Measurements from ENCODE around the gene FAM187B.
"Not testable (repeated sequence)": the region's sequence is repeated elsewhere in the genome, so short reads cannot be mapped to it uniquely, and the experiment has no call there.

FAM187B gene

GRCh38 chr19:35232912-35233311 is 4.4 kb upstream of the FAM187B start:
- DNase-seq (ENCODE audit: low spot score in 2 of 2), result no peak
- no peaks in the 10 kb centered on the region for H3K27me3 ChIP-seq (ENCODE audit: low read depth)
- no peaks in the 10 kb centered on the region for H3K36me3 ChIP-seq (replicated peaks)
- H3K4me1 ChIP-seq, result peaks cover 7% of the 10 kb centered on the region
- H3K4me3 ChIP-seq, result no peak overlapping the region
- in situ Hi-C loops (cut with MboI; ENCODE audit: low sequenced_read_pairs), result no loop called here
- no peaks in the 10 kb centered on the region for H3K9me3 ChIP-seq

- in situ Hi-C loops (cut with MboI; ENCODE audit: low sequenced_read_pairs), result no loop called here
Observed at GRCh38 chr19:35231956-35232645, 3.6 kb upstream of the FAM187B start.

GRCh38 chr19:35229601-35230000 is 1.1 kb upstream of the FAM187B start:
- H3K36me3 ChIP-seq (replicated peaks), result no peaks in the 10 kb centered on the region
- no peaks in the 10 kb centered on the region for H3K27me3 ChIP-seq (ENCODE audit: low read depth)
- DNase-seq (ENCODE audit: low spot score in 2 of 2), result no peak
- peaks cover 7% of the 10 kb centered on the region for H3K4me1 ChIP-seq
- in situ Hi-C loops (cut with MboI; ENCODE audit: low sequenced_read_pairs), result no loop called here
- H3K4me3 ChIP-seq, result no peak overlapping the region
- no peaks in the 10 kb centered on the region for H3K9me3 ChIP-seq

More at GRCh38 chr19:35231956-35232645, 3.6 kb upstream of the FAM187B start:
- peaks cover 7% of the 10 kb centered on the region for H3K4me1 ChIP-seq
- H3K9me3 ChIP-seq, result no peaks in the 10 kb centered on the region
- H3K4me3 ChIP-seq, result no peak overlapping the region
- H3K36me3 ChIP-seq (replicated peaks), result no peaks in the 10 kb centered on the region
- DNase-seq (ENCODE audit: low spot score in 2 of 2), result no peak
- no peaks in the 10 kb centered on the region for H3K27me3 ChIP-seq (ENCODE audit: low read depth)

- no peak overlapping the region for H3K4me3 ChIP-seq
- no peak for DNase-seq (ENCODE audit: low spot score in 2 of 2)
- in situ Hi-C loops (cut with MboI; ENCODE audit: low sequenced_read_pairs), result no loop called here
- H3K27me3 ChIP-seq (ENCODE audit: low read depth), result no peaks in the 10 kb centered on the region
- no peaks in the 10 kb centered on the region for H3K9me3 ChIP-seq
- no peaks in the 10 kb centered on the region for H3K36me3 ChIP-seq (replicated peaks)
- H3K4me1 ChIP-seq, result peaks cover 7% of the 10 kb centered on the region
Observed at GRCh38 chr19:35226748-35227147, 1.8 kb downstream of the FAM187B start.

GRCh38 chr19:35225951-35226350 is 2.6 kb downstream of the FAM187B start:
- Histone ChIP-seq H3K36me3 (replicated peaks) (no peaks in the 10 kb centered on the region), H3K4me3 (no peak overlapping the region), H3K4me1 (peaks cover 7% of the 10 kb centered on the region), H3K27me3 (ENCODE audit: low read depth) (no peaks in the 10 kb centered on the region), H3K9me3 (no peaks in the 10 kb centered on the region)
- no peak for DNase-seq (ENCODE audit: low spot score in 2 of 2)
- in situ Hi-C loops (cut with MboI; ENCODE audit: low sequenced_read_pairs), result no loop called here

- Histone ChIP-seq H3K36me3 (replicated peaks) (no peaks in the 10 kb centered on the region), H3K9me3 (no peaks in the 10 kb centered on the region), H3K4me1 (peaks cover 4% of the 10 kb centered on the region; the same call in 1 of the 2 replicates), H3K4me3 (no peak overlapping the region), H3K27me3 (ENCODE audit: low read depth) (no peaks in the 10 kb centered on the region)
- in situ Hi-C loops (cut with MboI; ENCODE audit: low sequenced_read_pairs), result no loop called here
- DNase-seq (ENCODE audit: low spot score in 2 of 2), result no peak
Observed at GRCh38 chr19:35224681-35225571, 3.6 kb downstream of the FAM187B start.

GRCh38 chr19:35223862-35224505 is 4.6 kb downstream of the FAM187B start:
- H3K27me3 ChIP-seq (ENCODE audit: low read depth), result no peaks in the 10 kb centered on the region
- in situ Hi-C loops (cut with MboI; ENCODE audit: low sequenced_read_pairs), result no loop called here
- DNase-seq (ENCODE audit: low spot score in 2 of 2), result no peak
- H3K4me1 ChIP-seq, result no peaks in the 10 kb centered on the region
- no peaks in the 10 kb centered on the region for H3K9me3 ChIP-seq
- H3K36me3 ChIP-seq (replicated peaks), result no peaks in the 10 kb centered on the region
- H3K4me3 ChIP-seq, result no peak overlapping the region

- in situ Hi-C loops (cut with MboI; ENCODE audit: low sequenced_read_pairs), result no loop called here
- H3K4me3 ChIP-seq, result no peak overlapping the region
- no peaks in the 10 kb centered on the region for H3K4me1 ChIP-seq
- H3K36me3 ChIP-seq (replicated peaks), result no peaks in the 10 kb centered on the region
- H3K27me3 ChIP-seq (ENCODE audit: low read depth), result no peaks in the 10 kb centered on the region
- no peaks in the 10 kb centered on the region for H3K9me3 ChIP-seq
- DNase-seq (ENCODE audit: low spot score in 2 of 2), result no peak
Observed at GRCh38 chr19:35223084-35223790, 5.3 kb downstream of the FAM187B start.

- Histone ChIP-seq H3K9me3 (no peaks in the 10 kb centered on the region), H3K36me3 (replicated peaks) (no peaks in the 10 kb centered on the region), H3K4me3 (no peak overlapping the region), H3K27me3 (ENCODE audit: low read depth) (no peaks in the 10 kb centered on the region), H3K4me1 (no peaks in the 10 kb centered on the region)
- DNase-seq (ENCODE audit: low spot score in 2 of 2), result no peak
- in situ Hi-C loops (cut with MboI; ENCODE audit: low sequenced_read_pairs), result no loop called here
Observed at GRCh38 chr19:35222373-35223015, 6.0 kb downstream of the FAM187B start.

GRCh38 chr19:35220973-35221590 is 7.5 kb downstream of the FAM187B start:
- H3K27me3 ChIP-seq (ENCODE audit: low read depth); H3K4me1 ChIP-seq; in situ Hi-C loops (cut with MboI; ENCODE audit: low sequenced_read_pairs); H3K9me3 ChIP-seq; DNase-seq (ENCODE audit: low spot score in 2 of 2); H3K36me3 ChIP-seq (replicated peaks); H3K4me3 ChIP-seq: not testable (repeated sequence)

GRCh38 chr19:35220315-35220921 is 8.1 kb downstream of the FAM187B start:
- DNase-seq (ENCODE audit: low spot score in 2 of 2), result no peak
- in situ Hi-C loops (cut with MboI; ENCODE audit: low sequenced_read_pairs), result no loop called here
- Histone ChIP-seq H3K4me3 (no peak overlapping the region), H3K9me3 (peaks cover 3% of the 10 kb centered on the region; the same call in 1 of the 2 replicates), H3K27me3 (ENCODE audit: low read depth) (no peaks in the 10 kb centered on the region), H3K4me1 (peaks cover 2% of the 10 kb centered on the region; the same call in 1 of the 2 replicates), H3K36me3 (replicated peaks) (no peaks in the 10 kb centered on the region)

- in situ Hi-C loops (cut with MboI; ENCODE audit: low sequenced_read_pairs), result no loop called here
- no peaks in the 10 kb centered on the region for H3K36me3 ChIP-seq (replicated peaks)
- H3K4me1 ChIP-seq, result peaks cover 12% of the 10 kb centered on the region
- DNase-seq (ENCODE audit: low spot score in 2 of 2), result no peak
- H3K27me3 ChIP-seq (ENCODE audit: low read depth), result no peaks in the 10 kb centered on the region
- H3K4me3 ChIP-seq, result no peak overlapping the region
- peaks cover 3% of the 10 kb centered on the region; the same call in 1 of the 2 replicates for H3K9me3 ChIP-seq
Observed at GRCh38 chr19:35219008-35219407, 9.5 kb downstream of the FAM187B start.
